Neuron (in vitro differentiated cells): ENCODE measurements around the gene LCN1.
"Not testable (repeated sequence)": the region's sequence is repeated elsewhere in the genome, so short reads cannot be mapped to it uniquely, and the experiment has no call there.

Experiments used
- H2AFZ ChIP-seq: one replicate; pipeline ENCODE4 v1.6.1; 2013; ENCODE audit warnings: low read depth, mild to moderate bottlenecking, inconsistent platforms, low read length, moderate library complexity
- H3K27me3 ChIP-seq: one replicate; pipeline ENCODE4 v1.6.1; 2013; ENCODE audit warnings: low read length; ENCODE audit not compliant: insufficient read depth
- H3K36me3 ChIP-seq: one replicate; pipeline ENCODE4 v1.6.1; 2013; ENCODE audit warnings: low read length; ENCODE audit not compliant: insufficient read depth
- H3K4me1 ChIP-seq: one replicate; pipeline ENCODE4 v1.6.1; 2013; ENCODE audit warnings: low read length; ENCODE audit not compliant: insufficient read depth
- H3K4me3 ChIP-seq: 2 replicates; pipeline ENCODE4 v1.5.1; 2013; ENCODE audit warnings: mild to moderate bottlenecking, low read length, moderate library complexity
- H3K9me3 ChIP-seq: one replicate; pipeline ENCODE4 v1.6.1; 2013; ENCODE audit warnings: low read length

The LCN1 gene

DNA sequence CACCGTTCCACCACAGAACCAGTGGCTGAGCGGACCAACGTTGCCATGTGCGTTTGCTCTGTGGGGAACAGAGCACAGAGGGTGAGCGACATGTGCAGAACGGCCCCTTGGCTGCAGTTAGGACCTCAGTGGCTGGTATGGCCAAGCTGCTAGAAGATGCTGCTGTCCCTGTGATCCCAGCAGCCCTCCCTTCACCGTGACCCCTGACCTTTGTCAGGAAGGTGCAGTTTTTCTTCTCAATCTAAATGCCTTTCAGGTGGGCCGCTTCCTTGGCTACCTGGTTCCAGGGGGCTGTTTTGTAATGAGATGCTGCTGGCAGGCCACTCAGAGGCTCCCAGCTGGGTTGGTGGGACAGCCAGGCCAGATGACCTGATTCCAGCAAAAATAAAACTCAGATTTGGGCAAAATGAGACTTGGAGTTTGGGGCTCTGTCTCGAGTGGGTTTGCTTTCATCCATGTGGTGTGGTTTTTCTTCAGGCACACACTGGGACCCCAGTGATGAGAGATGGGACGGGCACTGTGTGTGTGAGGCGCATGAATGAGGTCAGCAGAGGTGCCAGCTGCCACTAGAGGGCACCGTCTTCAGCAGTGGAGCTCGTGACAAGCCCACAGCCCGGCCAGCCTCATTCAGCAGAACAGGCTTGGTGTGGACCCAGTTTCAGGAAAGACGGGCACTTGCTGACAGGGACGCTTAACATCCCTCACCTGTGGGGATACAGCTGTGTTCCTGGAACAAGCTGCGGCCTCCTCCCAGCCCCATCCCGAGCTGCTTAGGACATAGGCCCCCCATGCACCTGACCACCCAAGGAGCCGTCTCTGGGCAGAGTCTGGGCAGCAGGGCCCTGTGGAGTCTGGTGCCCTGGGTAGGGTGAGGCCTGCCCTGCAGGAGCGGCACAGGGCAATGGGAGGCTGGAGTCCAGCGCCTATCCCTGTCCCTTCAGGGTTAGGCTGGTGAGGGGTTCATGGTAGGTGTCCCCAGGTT lies 16.7 kb upstream of the LCN1 start:
- H3K36me3 ChIP-seq, result peaks cover 33% of the 10 kb centered on the region
- H3K4me3 ChIP-seq, result no peak overlapping the region
- H3K4me1 ChIP-seq, result peaks cover 13% of the 10 kb centered on the region
- H3K9me3 ChIP-seq, result no peaks in the 10 kb centered on the region
- no peaks in the 10 kb centered on the region for H3K27me3 ChIP-seq
- H2AFZ ChIP-seq, result no peak overlapping the region

DNA sequence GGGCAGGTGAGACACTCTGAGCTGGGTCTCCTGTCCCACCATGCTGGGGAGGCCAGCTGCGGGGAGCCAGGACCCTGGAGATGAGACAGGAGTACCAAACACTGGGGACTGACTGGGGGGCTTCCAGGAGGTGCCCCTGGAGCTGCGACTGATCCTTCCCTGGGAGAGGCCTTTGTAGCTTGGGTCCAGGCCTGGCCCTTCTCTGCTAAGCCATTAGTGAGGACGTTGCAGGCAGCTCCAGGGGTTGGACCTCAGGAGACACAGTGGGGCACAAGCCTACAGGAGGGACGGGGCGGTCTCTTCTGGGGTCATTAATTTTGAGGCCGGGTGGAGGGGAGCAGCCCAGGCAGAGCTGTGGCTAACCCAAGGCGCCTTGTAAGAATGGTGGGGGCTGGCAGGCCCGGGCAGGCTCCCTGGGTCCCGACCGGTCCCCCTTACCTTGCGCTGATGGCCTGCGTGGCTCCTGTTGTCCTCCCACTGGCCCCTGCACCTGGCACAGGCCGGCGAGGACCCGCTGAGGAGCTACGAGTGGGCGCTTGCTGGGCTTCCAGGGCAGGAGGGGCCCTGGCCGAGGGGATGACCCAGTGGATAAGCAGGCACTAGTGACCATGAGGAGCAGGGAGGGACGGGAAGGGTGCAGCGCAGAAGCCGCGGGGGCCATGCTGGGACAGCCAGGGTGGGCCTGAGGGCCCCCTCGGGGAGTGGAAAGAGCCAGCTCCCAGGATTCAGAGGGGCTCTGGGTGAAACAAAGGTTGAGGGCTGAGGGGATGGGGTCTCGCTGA lies 15.6 kb upstream of the LCN1 start:
- no peaks in the 10 kb centered on the region for H3K27me3 ChIP-seq
- H3K36me3 ChIP-seq, result peaks cover 33% of the 10 kb centered on the region
- no peak overlapping the region for H2AFZ ChIP-seq
- H3K4me3 ChIP-seq, result no peak overlapping the region
- H3K4me1 ChIP-seq, result peaks cover 13% of the 10 kb centered on the region
- no peaks in the 10 kb centered on the region for H3K9me3 ChIP-seq

DNA sequence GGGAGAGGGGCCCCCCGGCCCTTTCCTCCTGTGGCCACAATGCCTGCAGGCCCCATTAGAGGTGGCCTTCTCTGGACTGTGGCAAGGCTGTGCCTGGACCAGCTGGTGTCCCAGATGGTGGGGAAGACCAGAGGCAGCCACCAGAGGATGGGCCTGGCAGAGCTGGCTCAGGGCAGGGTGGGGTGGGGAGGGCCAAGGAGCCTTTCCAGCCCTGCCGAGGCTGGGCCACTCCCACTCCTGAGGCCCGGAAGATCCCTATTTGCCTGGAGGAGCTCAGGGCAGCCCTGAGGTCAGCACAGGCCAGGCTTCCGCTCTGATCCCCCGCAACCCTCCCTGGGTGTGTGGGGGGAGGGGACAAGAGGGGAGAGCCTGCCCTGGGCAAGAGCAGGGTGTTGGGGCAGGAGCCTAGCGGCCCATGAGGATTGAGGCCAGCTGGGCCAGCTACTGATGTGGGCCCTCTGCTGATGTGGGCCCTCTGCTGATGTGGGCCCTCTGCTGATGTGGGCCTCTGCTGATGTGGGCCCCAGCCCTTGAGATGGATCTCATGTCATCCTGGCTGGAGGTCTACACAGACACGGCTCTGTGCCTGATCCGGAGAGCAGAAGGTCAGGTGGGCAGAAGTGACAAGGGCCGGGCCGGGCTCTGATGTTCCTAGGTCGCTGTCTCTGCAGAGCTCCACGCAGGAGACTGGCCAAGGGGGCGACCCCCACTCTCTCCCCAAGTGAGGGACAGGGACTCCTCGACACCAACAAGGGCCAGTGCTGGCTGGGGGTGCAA lies 14.7 kb upstream of the LCN1 start:
- peaks cover 33% of the 10 kb centered on the region for H3K36me3 ChIP-seq
- no peaks in the 10 kb centered on the region for H3K27me3 ChIP-seq
- peaks cover 7% of the 10 kb centered on the region for H3K4me1 ChIP-seq
- no peak overlapping the region for H2AFZ ChIP-seq
- no peaks in the 10 kb centered on the region for H3K9me3 ChIP-seq
- H3K4me3 ChIP-seq, result no peak overlapping the region

DNA sequence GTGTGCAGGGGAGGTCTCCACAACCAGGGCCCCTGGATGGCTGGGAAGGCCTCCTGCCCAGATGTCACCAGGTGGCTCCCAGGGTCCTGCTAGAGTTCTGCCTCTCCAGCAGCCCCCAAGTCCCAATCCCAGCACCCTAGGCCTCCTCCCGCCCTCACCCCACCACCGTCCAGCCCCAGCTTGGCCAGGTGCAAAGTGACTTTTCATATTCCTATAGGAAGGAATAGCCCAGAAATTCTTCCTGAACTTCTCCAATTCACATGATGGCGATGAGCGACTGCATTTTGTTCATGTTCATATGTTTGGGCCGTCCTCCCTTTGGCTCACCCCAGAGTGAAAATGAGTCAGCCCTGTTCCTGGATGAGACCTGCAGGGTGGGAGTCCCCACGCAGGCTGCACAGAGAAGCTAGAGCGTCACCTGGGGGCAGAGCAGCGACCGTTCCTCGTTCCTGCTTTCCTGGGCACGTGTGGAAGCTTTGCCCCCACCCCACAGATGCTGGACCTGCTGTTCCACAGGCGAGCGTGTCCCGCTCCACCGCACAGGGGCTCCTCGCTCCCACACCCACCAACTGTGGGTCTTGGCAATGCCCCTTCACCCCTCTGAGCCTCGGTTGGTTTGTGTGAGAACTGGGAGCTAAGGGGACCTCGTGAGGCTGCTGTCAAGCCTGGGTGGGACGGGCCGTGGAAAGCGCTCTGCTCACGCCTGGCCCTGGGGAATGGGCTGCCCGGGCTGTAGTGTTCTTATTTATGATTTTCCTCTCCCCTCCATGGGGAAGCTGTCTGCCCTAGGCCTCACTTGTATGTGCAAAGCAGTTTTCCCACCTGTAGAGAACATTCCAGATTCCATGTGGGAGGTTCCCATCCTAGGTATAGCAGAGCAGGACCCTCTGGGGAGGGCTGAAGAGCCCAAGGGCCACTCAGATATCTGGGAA lies 13.9 kb upstream of the LCN1 start:
- Histone ChIP-seq H3K4me1 (peaks cover 1% of the 10 kb centered on the region), H2AFZ (no peak overlapping the region), H3K9me3 (no peaks in the 10 kb centered on the region), H3K36me3 (peaks cover 31% of the 10 kb centered on the region), H3K27me3 (no peaks in the 10 kb centered on the region), H3K4me3 (no peak overlapping the region)

DNA sequence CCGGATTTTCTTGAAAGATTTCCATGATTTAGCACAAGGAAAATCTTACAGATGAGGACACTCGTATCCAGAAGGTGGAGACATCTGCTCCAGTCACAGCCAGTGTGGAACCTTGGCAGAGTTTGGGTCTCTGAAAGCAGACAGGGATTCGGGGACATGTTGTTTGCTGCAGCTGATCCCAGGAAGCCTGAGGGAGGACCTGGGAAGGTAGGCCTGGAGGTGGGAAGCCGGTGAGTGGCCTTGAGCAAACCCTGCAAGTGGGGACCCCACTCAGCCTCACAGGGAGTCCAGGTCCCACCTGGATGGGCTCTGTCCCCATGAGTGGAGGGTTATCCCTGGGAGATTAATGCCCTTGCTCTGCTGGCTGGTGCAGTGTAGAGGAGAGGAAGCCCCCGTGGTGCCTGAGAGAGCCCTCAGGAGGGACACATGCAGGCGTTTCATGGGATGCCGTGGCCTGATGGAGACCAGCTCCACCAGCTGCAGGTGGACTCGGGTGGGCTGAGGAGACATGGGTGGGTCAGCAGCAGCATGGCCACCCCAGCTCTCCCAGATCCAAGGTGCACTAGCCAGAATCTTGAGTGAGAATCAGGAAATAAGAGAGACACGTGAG lies 12.9 kb upstream of the LCN1 start:
- no peak overlapping the region for H3K4me3 ChIP-seq
- H3K4me1 ChIP-seq, result peaks cover 2% of the 10 kb centered on the region
- H3K9me3 ChIP-seq, result no peaks in the 10 kb centered on the region
- no peak overlapping the region for H2AFZ ChIP-seq
- peaks cover 21% of the 10 kb centered on the region for H3K36me3 ChIP-seq
- no peaks in the 10 kb centered on the region for H3K27me3 ChIP-seq

DNA sequence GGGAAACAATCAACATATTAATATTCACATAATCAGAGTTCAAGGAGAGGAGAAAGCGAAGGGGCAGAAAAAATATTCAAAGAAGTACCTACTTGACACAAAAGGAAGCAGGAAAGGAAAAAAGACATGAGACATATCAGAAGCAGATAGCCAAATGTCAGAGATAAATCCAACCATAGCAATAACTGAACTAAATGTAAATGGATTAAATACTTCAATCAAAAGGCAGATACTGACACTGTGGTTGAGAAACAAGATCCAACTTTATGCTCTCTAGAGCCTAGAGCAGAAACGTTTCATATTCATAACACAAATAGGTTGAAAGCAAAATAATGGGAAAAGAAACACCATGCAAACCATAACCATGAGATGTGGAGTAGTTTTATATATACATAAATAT lies 11.8 kb upstream of the LCN1 start:
- Histone ChIP-seq H3K36me3 (peaks cover 10% of the 10 kb centered on the region), H3K9me3 (no peaks in the 10 kb centered on the region), H2AFZ (no peak overlapping the region), H3K27me3 (no peaks in the 10 kb centered on the region), H3K4me1 (peaks cover 2% of the 10 kb centered on the region), H3K4me3 (no peak overlapping the region)

DNA sequence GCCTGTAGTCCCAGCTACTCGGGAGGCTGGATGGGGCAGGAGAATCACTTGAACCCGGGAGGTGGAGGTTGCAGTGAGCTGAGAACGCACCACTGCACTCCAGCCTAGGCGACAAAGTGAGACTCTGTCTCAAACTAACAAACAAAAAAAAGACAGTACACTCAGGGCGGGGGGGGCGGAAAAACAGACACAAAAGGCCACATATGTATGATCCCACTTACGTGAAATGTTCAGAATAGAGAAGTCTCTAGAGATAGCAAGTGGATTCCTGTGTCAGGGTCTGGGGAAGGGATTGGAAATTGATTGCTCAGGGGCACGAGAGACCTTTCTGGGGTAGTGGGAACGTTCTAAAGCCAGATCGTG lies 9.0 kb upstream of the LCN1 start:
- no peak overlapping the region for H3K4me3 ChIP-seq
- no peaks in the 10 kb centered on the region for H3K9me3 ChIP-seq
- no peak overlapping the region for H2AFZ ChIP-seq
- no peaks in the 10 kb centered on the region for H3K36me3 ChIP-seq
- H3K27me3 ChIP-seq, result no peaks in the 10 kb centered on the region
- peaks cover 2% of the 10 kb centered on the region for H3K4me1 ChIP-seq

DNA sequence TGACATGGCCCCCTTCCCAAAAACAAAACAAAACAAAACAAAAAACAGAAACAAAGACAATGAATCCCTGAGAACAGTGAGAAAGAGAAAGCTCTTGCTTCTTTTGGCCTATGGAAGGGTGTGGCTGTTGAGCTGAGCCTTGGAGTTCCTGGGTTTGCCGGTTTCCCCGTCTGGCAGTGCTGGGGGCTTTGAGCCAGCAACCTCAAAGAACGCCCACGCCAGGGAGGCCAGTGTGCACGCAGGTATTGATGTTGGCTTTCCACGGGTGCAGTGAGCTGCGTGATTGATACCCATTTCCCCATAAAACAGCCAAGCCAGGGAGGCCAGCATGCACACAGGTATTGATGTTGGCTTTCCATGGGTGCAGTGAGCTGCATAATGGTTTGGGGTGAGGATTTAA lies 8.3 kb upstream of the LCN1 start:
- Histone ChIP-seq H3K9me3 (no peaks in the 10 kb centered on the region), H3K36me3 (no peaks in the 10 kb centered on the region), H3K4me3 (no peak overlapping the region), H3K4me1 (peaks cover 2% of the 10 kb centered on the region), H2AFZ (no peak overlapping the region), H3K27me3 (no peaks in the 10 kb centered on the region)

DNA sequence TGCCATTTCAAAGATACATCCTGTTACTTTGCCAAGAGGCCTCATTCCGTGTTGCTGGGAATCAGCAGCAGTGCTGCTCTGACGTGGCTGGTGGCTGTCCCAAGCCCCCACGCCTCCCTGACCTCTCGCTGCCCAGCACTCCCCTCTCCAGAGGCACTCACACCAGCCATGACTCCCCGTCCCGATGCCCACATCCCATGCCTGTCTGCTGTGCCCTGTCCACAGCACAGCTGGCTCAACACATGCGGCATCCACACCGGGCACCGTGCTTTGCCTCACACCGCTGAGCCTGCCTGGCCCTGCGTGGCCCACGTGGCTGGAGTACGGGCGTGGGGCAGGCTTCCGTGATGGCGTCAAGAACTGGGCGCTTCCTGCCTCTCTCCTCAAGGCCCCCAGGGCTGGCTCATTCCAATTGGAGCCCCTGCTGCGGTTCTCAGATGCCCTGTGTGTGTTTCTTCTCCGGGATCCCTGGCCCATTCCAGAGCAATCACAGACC lies 7.8 kb upstream of the LCN1 start:
- no peaks in the 10 kb centered on the region for H3K9me3 ChIP-seq
- H3K4me3 ChIP-seq, result no peak overlapping the region
- H3K4me1 ChIP-seq, result peaks cover 2% of the 10 kb centered on the region
- no peaks in the 10 kb centered on the region for H3K27me3 ChIP-seq
- no peaks in the 10 kb centered on the region for H3K36me3 ChIP-seq
- no peak overlapping the region for H2AFZ ChIP-seq

DNA sequence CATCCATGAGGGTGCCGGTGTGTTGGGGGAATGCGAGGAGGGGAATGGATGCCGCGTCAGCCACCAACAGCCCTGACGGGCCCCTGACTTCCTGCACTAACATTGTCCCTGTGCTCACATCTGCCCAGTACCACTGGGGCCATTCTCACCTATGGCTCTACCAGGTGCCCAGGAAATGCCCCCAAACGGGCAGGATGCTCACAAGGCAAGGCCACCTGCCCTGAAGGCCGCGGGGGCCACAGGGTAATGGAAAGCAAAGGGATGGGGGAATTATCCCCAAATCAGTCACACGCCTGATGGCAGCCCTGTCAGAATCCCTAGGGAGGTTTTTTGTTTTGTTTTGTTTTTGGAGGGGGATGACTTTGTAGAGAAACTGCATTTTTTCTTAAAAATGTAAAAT lies 7.3 kb upstream of the LCN1 start:
- not testable (repeated sequence) for H3K4me3 ChIP-seq, H3K4me1 ChIP-seq, H3K27me3 ChIP-seq, H2AFZ ChIP-seq, H3K9me3 ChIP-seq, H3K36me3 ChIP-seq

DNA sequence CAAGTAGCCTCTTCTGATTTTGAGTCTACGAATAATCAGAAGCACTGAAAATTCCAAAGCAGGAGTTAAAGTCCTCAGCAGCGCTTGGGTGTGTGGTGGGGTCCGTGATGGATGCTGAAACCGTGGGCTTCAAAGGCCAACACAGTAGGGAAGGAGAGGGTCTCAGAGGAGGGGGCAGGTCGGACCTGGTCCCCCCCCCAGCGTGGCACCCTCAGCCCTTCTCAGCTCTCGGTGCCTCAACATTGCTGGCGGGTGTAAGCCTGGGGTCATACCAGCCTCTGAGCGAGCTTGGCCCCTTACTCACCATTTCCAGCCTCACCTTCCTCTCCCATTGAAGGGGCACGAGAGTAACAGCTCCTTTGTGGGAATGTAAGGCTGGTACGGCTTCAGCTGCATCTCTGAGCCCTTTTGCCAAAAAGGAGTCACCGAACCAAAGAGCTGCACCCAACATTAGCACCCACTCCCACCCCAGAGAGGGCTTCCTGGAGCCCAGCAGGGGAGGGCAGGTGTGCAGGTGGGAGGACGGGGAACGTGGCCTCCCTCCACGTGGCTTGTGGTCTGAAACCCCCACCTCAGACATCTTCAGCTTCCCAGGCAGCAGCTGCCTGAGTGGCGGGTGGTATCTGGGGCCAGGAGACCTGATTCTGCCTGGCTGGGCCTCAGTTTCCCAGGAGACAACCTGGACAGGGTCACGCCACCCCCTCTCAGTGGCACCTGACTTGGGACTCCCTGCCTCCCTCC lies 6.7 kb upstream of the LCN1 start:
- no peak overlapping the region for H2AFZ ChIP-seq
- H3K4me3 ChIP-seq, result no peak overlapping the region
- no peaks in the 10 kb centered on the region for H3K36me3 ChIP-seq
- peaks cover 2% of the 10 kb centered on the region for H3K4me1 ChIP-seq
- H3K9me3 ChIP-seq, result peaks cover under 1% of the 10 kb centered on the region
- no peaks in the 10 kb centered on the region for H3K27me3 ChIP-seq
